HG03521 (cell line): ENCODE data around the gene ZNF446.

ENCODE experiments used
- ATAC-seq: cut with Tn5 transposase; IDR thresholded peaks from one replicate; pipeline ENCODE4 v1.9.1; 2021; ENCODE audit warnings: mild to moderate bottlenecking, moderate library complexity; ENCODE audit not compliant: unreplicated experiment

Gene ZNF446

GRCh38 chr19:58520257-58520599, 44.1 kb downstream of the ZNF446 start:
- ATAC-seq: no peak

- ATAC-seq: no peak
Observed at GRCh38 chr19:58521651-58522050, 45.5 kb downstream of the ZNF446 start.

- ATAC-seq: no peak
Observed at GRCh38 chr19:58522709-58523108, 46.6 kb downstream of the ZNF446 start.

- no peak for ATAC-seq
Observed at GRCh38 chr19:58529405-58529804, 53.3 kb downstream of the ZNF446 start.
